Forelimb muscle (tissue), 1 donor: Measurements from ENCODE around the gene TAF1A. TPM values are rescaled to one million over a fixed set of nuclear protein-coding genes. Genes with fewer than 3 reads are reported as not detected.

Experiments used
- DNase-seq: peaks from one replicate; pipeline ENCODE4 v3.0.0-alpha.2; 2013; ENCODE audit warnings: low read depth
- polyA plus RNA-seq: library from polyadenylated mRNA; unstranded; fragments of 120-200 nt; gene quantifications from one replicate; pipeline ENCODE4 v1.2.1, GENCODE V29; 2013; ENCODE audit not compliant: insufficient read length

Gene TAF1A
- polyA plus RNA-seq, 1 donor: 8.3 TPM

DNA sequence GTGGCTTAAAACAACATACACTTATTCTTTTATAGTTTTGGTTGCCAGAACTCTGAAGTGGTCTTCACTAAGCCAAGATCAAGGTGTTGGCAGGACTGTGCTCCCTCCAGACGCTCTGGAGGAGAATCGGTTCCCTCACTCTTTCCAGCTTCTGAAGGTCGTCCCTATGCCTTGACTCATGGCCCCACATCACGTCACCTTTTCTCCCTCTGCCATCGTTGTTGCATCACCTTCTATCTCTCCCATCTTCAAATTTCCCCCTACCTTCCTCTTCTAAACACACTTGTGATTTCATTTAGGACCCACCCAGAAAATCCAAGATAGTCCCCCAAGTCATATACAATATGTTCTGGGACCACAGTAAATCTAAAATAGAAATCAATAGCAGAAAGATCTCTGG lies 54.3 kb downstream of the TAF1A start:
- no peak for DNase-seq

DNA sequence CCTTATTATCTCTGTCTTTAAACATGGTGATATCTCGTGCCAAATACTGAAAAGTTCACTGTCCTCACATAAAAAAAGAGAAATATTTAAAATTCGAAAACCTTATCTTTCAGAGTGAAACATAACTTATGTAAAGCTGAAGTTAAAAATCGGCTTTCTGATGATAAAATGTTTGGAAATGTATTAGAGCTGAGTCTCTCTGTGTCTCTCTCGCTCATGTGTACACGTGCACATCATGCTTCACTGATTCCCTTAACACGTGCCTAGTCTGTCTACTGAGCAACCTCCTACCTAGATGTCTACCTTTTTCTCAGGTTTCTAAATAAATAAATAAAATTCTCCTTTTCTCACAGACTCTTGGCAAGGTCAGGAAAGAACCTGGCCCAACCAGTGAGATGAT lies 58.9 kb downstream of the TAF1A start:
- DNase-seq: no peak

DNA sequence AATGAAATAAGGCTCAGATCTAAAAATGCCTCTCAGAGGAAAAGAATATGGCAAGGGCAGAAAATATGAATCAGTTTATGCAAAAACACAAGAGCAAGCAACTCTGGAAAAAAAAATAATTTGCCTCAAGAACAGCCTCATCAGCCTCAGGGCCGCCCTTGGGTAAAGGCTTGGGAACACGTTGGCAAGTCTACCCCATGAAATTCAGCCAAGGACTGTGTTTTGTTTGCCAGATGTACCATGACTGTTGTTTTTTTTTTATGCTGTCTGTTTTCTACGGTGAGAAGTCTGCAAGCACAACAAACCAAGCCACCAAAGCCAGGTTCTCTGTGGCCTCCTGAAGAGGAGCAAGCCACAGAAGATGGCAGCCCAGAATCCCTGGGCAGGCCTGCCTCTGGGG lies 59.8 kb downstream of the TAF1A start:
- DNase-seq: no peak

DNA sequence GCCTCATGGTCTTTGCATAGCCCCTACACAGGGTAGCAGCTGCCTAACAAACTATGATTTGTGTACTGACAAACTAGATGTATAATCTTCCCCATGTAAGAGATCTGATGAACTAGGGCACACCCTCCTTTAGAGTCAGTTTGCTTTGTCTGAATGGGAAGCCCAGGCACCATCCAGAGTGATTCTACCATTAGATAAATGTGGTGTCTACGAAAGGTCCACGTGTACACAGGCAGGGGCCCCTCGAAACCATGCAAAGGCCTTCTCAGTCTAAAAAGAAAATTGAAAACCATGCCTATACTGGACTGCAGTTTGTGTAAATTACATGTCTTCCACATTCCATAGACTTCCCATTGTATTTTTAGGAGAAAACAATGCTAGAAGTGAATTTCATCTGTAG lies 60.6 kb downstream of the TAF1A start:
- no peak for DNase-seq

DNA sequence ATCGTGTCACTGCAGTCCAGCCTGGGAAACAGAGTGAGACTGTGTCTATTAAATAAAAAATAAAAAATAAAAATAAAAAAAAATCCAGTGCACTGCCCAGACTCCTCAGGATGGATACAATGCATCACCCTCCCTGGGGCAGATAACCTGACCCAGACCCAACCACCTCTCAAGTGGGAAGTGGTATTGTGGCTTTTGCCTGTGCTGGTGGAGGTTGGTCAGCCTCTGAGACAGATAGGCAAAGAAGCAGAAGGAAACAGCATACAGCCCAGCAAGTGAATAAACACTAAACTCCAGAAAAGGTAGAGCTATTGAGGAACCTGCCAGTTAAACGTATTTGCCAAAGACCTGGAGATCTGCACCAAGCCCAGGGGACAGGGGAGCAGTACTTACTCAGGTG lies 63.8 kb downstream of the TAF1A start:
- no peak for DNase-seq

DNA sequence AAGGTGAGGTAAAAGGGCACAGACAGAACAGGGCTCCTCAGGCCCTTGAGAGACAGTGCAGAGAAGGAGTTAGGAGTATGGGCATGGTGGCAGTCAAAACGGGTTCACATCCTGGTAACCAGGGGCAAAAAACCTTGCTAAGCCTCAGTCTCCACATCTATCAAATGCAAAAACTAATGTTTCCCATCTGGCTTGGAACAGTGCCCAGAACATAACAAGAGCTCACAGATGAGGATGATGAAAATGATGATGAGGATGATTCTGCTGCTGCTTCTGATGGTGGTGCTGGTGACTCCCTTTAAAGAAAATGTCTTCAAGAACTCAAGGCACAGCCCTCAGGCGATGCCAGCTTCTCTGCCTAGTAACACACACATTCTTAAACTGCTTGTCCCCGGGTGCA lies 65.9 kb downstream of the TAF1A start:
- no peak for DNase-seq

DNA sequence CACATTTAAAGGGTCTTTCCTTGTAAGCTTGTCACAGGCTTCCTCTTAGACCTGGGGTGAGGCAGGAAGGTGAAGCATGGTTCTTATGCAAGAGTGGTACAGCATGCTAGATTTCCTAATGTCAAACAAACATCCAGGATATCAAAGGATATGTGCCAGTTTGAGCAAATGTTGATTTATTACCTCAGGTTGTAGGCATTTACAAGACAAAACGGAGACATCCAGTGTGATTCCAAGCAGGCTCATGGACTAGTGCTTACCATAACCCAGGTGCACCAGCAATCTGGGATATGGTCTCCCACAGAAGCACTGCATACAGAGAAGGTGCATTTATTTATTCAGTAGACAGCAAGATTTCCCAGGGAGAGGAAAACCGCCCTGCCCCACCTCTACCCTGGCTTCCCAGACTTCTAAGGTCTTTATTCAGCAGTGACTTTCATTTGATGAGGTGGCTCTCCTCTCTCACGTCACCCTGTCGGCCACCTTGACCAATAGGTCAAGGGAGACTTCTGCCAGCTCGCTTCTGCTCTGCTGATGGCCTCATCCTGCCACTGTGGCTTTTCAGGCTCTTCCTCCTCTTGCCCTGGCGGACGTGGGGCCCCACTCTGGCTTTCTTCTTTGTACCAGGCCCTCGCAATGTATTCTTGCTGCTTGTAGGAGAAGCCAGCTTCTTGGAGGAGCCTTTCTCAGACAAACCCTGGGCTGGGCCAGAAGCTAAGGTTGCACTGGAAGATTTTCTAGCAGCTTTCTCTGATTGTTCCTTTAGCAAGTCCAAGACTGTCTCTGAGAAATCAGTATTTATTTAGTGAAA lies 67.4 kb downstream of the TAF1A start:
- DNase-seq: no peak

DNA sequence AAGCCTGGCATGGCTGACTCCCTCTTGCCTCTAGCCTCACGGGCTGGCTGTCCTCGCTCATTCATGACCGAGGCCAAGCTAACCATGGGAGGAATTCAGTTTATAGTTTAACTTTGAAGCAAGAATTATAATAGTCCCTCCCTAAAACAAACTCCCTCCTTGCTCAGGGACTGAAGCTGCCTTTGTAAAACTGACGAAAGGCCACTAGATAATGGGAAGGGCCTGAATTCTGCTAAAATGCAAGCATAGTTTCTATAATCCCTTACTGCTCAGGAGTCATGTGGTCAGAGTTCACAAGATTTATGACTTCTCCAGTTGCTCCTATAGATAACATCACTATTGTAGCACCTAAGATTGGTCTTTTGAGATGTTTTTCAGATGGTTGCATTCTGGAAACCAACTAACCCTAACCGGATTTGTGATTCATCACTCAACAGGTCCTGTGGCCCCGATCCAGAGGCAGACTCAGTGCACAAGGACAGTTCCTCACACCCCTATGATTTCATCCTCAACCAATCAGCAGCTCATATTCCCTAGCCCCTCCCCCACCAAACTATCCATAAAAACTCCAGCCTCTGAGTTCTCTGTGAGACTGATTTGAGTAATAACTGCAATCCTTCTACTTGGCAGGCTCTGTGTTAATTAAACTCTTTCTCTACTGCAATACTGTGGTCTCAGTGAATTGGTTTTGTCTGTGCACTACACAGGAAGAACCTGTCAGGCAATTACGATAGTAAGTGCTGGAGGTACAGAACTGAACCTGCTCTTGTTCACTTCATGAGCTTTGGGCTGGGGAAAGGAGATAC lies 68.2 kb downstream of the TAF1A start:
- DNase-seq: no peak

Other genes starting within 250 kb of the TAF1A start
- 0.09 TPM for gene HHIPL2, start 41.8 kb downstream of the TAF1A start, polyA plus RNA-seq
- 59.9 TPM for gene MIA3, start 28.2 kb upstream of the TAF1A start, polyA plus RNA-seq
- 51.3 TPM for gene AIDA, start 122.6 kb upstream of the TAF1A start, polyA plus RNA-seq
- gene BROX, start 122.6 kb upstream of the TAF1A start, polyA plus RNA-seq: 21.4 TPM
- gene FAM177B, start 147.3 kb upstream of the TAF1A start, polyA plus RNA-seq: 0.25 TPM
- gene DISP1, start 225.1 kb upstream of the TAF1A start, polyA plus RNA-seq: 7.1 TPM